NT2/D1 (cell line): Measurements from ENCODE around the gene TSHR.
"Not testable (repeated sequence)": the region's sequence is repeated elsewhere in the genome, so short reads cannot be mapped to it uniquely, and the experiment has no call there.

ENCODE experiments used
- SUZ12 ChIP-seq: IDR thresholded peaks from 2 replicates; pipeline ENCODE4 v1.6.1; 2011; ENCODE audit not compliant: insufficient read length, insufficient read depth; ENCODE audit errors: extremely low read depth
- YY1 ChIP-seq: IDR thresholded peaks from 2 replicates; pipeline ENCODE4 v1.6.1; 2011; ENCODE audit not compliant: insufficient read length, insufficient read depth
- ZNF274 ChIP-seq: IDR thresholded peaks from 2 replicates; pipeline ENCODE4 v1.6.1; 2011; ENCODE audit warnings: mild to moderate bottlenecking, low read depth, low read length

DNA sequence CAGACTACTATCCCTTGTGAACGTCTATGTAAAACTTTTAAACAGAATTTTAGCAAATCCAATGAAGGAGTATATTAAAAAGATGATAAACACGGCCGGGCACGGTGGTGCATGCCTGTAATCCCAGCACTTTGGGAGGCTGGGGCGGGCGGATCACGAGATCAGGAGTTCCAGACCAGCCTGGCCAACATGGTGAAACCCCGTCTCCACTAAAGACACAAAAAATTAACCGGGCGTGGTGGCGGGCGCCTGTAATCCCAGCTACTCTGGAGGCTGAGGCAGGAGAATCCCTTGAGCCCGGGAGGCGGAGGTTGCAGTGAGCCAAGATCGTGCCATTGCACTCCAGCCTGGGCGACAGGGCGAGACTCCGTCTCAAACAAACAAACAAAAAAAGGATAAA is 2.2 kb upstream of the TSHR start:
- not testable (repeated sequence) for TF ChIP-seq ZNF274, YY1, SUZ12
